ENCODE measurements around the gene DCHS2.

Gene DCHS2

DNA sequence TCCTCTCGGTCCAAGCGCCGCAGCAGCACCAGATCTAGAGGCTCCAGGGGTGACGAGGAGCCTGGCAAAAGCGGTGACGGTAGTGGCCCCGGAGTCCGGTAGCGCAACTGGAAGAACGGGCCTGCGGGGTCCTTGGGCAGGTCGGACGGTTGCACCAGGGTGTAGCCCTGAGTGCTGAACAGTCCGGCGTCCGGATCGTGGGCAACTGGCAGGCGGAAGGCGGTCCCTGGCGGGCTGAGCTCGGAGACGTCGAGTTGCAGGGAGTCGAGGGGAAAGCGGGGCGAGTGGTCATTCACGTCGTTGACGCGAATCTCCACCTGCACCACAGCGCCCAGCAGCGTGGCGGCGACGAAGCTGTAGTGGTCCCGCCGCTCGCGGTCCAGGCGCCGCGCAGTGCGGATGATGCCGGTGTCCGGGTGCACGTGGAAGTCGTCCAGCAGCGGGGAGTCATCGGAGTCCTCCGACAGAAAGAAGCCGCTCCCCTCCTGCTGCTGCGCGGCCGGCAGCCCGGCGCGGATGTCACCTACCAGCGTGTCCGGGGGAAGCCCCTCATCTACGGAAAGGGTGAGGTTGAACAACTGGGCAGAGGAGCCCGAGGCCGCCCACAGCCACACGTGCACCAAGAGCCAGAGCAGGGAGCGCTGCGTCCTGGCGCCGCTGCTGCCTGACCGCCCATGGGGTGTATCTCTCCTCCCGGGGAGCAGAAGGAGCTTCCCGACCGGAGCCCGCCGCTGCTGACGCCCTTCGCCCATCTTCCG, 837 bp downstream of the DCHS2 start:
- Histone ChIP-seq H3K9me3 (no peaks in the 10 kb centered on the region), H3K4me1 (peaks cover 0 to 26% (median 23%) of the 10 kb centered on the region in 4 donors), H3K27me3 (peaks cover 0 to 55% of the 10 kb centered on the region in 2 donors), H3K27ac (no peak overlapping the region), H3K4me3 (peak overlapping the region; percentile 30 to 49), H3K36me3 (no peaks in the 10 kb centered on the region)
- intact Hi-C loops (cut with DNase I; ENCODE audit: low total_unique reads) = no loop called here
- no peak for DNase-seq
- TF ChIP-seq, protein P1, sequence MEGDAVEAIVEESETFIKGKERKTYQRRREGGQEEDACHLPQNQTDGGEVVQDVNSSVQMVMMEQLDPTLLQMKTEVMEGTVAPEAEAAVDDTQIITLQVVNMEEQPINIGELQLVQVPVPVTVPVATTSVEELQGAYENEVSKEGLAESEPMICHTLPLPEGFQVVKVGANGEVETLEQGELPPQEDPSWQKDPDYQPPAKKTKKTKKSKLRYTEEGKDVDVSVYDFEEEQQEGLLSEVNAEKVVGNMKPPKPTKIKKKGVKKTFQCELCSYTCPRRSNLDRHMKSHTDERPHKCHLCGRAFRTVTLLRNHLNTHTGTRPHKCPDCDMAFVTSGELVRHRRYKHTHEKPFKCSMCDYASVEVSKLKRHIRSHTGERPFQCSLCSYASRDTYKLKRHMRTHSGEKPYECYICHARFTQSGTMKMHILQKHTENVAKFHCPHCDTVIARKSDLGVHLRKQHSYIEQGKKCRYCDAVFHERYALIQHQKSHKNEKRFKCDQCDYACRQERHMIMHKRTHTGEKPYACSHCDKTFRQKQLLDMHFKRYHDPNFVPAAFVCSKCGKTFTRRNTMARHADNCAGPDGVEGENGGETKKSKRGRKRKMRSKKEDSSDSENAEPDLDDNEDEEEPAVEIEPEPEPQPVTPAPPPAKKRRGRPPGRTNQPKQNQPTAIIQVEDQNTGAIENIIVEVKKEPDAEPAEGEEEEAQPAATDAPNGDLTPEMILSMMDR (IDR thresholded peaks at IDR 0.05) = no peak

DNA sequence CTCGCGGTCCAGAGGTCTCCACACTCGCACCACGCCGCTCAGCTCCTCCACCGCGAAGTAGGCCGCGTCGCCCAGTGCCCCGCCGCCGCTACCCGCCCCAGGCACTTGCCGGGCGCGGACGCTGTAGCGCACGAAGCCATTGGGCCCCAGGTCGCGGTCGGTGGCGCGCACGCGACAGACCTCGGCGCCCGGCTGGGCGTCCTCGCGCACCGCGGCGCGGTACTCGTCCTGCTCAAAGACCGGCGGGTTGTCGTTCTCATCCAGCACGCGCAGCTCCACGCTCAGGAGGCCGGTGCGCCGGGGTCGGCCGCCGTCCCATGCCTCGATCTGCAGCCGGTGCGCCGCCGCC, 1.4 kb downstream of the DCHS2 start:
- no peaks in the 10 kb centered on the region for H3K36me3 ChIP-seq
- TF ChIP-seq, protein P1 (IDR thresholded peaks at IDR 0.05) = no peak
- H3K27ac ChIP-seq = no peak overlapping the region
- intact Hi-C loops (cut with DNase I; ENCODE audit: low total_unique reads) = no loop called here
- H3K9me3 ChIP-seq = no peaks in the 10 kb centered on the region
- peaks cover 0 to 55% of the 10 kb centered on the region in 2 donors for H3K27me3 ChIP-seq
- no peak overlapping the region for H3K4me3 ChIP-seq
- DNase-seq = no peak
- peaks cover 0 to 26% (median 23%) of the 10 kb centered on the region in 4 donors for H3K4me1 ChIP-seq

DNA sequence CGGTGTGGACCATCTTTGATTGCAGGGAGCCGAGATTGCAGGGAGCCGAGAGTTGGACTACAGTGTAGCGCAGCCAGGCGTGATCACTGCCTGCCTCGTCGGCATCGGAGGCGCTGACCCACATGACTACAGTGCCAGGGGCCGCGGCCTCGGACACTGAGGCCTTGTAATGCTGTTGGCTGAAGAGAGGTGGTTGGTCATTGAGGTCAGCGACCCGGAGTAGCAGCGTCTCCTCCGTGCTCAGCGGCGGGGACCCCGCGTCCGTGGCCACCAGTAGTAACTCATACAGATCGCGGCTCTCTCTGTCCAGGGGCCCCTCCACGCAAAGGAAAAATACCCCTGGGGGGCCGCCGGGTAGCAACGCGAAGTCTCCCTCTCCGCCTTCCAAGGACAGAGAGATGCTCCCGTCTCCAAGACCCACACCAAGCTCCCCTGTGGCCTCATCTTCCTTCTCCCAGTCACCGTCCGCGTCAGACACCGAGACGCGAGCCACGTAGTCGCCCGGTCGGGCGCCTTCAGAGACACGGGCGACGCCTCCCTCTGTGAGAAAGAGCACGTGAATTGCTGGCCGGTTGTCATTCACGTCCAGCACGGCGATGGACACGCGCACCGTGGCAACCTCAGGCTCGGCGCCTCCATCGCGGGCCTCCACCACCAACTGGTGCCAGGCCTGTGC, 1.9 kb downstream of the DCHS2 start:
- H3K4me1 ChIP-seq = peaks cover 0 to 26% (median 23%) of the 10 kb centered on the region in 4 donors
- H3K27ac ChIP-seq = no peak overlapping the region
- peaks cover 0 to 55% of the 10 kb centered on the region in 2 donors for H3K27me3 ChIP-seq
- H3K9me3 ChIP-seq = no peaks in the 10 kb centered on the region
- no peak overlapping the region for H3K4me3 ChIP-seq
- DNase-seq = no peak
- TF ChIP-seq, protein P1 (IDR thresholded peaks at IDR 0.05) = no peak
- no peaks in the 10 kb centered on the region for H3K36me3 ChIP-seq
- intact Hi-C loops (cut with DNase I; ENCODE audit: low total_unique reads) = no loop called here

DNA sequence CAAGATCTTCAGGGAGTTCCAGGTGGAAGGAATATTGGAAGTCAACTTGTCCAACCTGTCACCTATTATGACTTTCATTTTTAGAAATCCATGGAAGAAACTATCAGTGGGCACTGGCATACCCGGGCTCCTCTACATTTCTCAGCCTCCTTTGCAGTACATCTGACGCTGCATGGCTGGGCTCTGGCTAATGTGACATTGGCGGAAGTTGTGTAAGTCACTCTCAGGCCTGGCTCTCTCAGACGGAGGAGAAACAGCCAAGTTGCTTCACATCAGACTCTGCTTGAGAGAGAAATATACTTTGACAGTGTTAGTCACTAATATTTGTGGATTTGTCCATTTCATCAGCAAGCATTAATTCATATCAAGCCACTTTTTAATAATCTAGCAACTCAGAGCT, 4.5 kb downstream of the DCHS2 start:
- peaks cover 0 to 22% (median 22%) of the 10 kb centered on the region in 4 donors for H3K4me1 ChIP-seq
- intact Hi-C loops (cut with DNase I; ENCODE audit: low total_unique reads) = no loop called here
- H3K27ac ChIP-seq = no peak overlapping the region
- no peaks in the 10 kb centered on the region for H3K9me3 ChIP-seq
- peaks cover 0 to 53% of the 10 kb centered on the region in 2 donors for H3K27me3 ChIP-seq
- no peak overlapping the region for H3K4me3 ChIP-seq
- no peak for DNase-seq
- TF ChIP-seq, protein P1 (IDR thresholded peaks at IDR 0.05) = no peak
- H3K36me3 ChIP-seq = no peaks in the 10 kb centered on the region

DNA sequence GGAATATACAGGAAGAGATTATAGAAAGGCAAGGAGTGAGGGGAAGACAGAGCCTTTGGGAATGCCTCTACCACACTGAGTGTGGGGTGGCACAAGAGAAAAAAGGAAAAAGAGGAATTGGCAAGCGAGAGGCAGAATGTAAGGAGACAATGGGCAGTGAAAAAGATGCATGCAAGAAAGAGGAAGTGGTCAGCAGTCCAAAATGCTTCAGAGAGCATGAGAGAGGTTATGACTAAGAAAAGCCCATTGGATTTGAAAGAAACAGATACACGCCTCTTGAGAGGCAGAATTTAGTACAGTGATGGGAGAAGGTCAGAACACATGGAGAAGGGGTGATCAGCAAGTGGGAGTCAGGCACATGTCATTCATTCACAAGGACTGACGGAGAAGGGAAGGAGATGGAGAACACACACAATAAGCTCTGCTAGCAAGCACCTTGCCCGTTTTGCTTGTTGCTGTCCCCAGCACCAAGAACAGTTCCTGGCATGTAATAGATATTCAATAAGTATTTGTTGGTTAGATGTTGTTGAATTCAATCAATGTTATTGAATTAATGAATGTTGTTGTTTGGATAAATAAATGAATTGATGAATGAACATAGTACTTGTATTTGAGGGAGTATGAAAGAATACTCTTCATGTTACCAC, 6.3 kb downstream of the DCHS2 start:
- DNase-seq = no peak
- Histone ChIP-seq H3K36me3 (no peaks in the 10 kb centered on the region), H3K27me3 (peaks cover 0 to 34% of the 10 kb centered on the region in 2 donors), H3K9me3 (no peaks in the 10 kb centered on the region), H3K27ac (no peak overlapping the region), H3K4me1 (peaks cover 0 to 3% (median 3%) of the 10 kb centered on the region in 4 donors), H3K4me3 (no peak overlapping the region)
- TF ChIP-seq, protein P1 (IDR thresholded peaks at IDR 0.05) = no peak
- intact Hi-C loops (cut with DNase I; ENCODE audit: low total_unique reads) = no loop called here
